Kidney (tissue), 14 donors: ENCODE data around the gene RABGGTA. TPM values are rescaled to one million over a fixed set of nuclear protein-coding genes. Genes with fewer than 3 reads are reported as not detected.

Source experiments
- DNase-seq, 5 donors: peaks; one replicate each; pipeline ENCODE4 v3.0.0-alpha.2; 2013 to 2020
- FAIRE-seq: peaks from 2 replicates; lab custom pipeline; 2012; peaks lifted over from hg19 to GRCh38; lab: Jason Lieb, UNC
- H3K27ac ChIP-seq, 2 donors: one replicate each; pipeline ENCODE4 v1.7.0; 2013; ENCODE audit warnings: low read depth in 2 of 2, low read length in 2 of 2, inconsistent platforms in 1 of 2
- H3K27me3 ChIP-seq: one replicate; pipeline ENCODE4 v1.7.1; 2013; ENCODE audit warnings: low read length, inconsistent platforms; ENCODE audit not compliant: control insufficient read depth, insufficient read depth
- H3K36me3 ChIP-seq, 3 donors: one replicate each; pipeline versions ENCODE4 v1.7.0 to v1.7.1; 2013; ENCODE audit warnings: low read length in 3 of 3, control low read depth in 1 of 3, inconsistent platforms in 1 of 3; ENCODE audit not compliant: insufficient read depth in 3 of 3, control insufficient read depth in 2 of 3
- H3K4me1 ChIP-seq, 3 donors: one replicate each; pipeline versions ENCODE4 v1.7.0 to v1.7.1; 2013; ENCODE audit warnings: low read length in 3 of 3, inconsistent platforms in 1 of 3, low read depth in 1 of 3; ENCODE audit not compliant: control insufficient read depth in 2 of 3, insufficient read depth in 2 of 3
- H3K4me3 ChIP-seq, 3 donors: one replicate each; pipeline versions ENCODE4 v1.7.0 to v1.8.1; 2013; ENCODE audit warnings: low read length in 3 of 3, control low read depth in 1 of 3, inconsistent platforms in 1 of 3
- H3K9ac ChIP-seq, 3 donors: one replicate each; pipeline versions ENCODE4 v1.7.0 to v1.7.1; 2013; ENCODE audit warnings: low read length in 3 of 3, control low read depth in 1 of 3, inconsistent platforms in 1 of 3
- H3K9me3 ChIP-seq, 3 donors: one replicate each; pipeline versions ENCODE4 v1.7.0 to v1.7.1; 2013; ENCODE audit warnings: low read length in 3 of 3, control low read depth in 1 of 3, inconsistent platforms in 1 of 3; ENCODE audit not compliant: control insufficient read depth in 2 of 3, insufficient read depth in 1 of 3
- CTCF ChIP-seq: IDR thresholded peaks from 3 replicates; pipeline ENCODE4 v1.5.1; 2012; ENCODE audit warnings: mild to moderate bottlenecking, moderate library complexity, borderline replicate concordance; ENCODE audit not compliant: insufficient read depth; ENCODE audit errors: extremely low read depth
- intact Hi-C: fragments of 100-400 bp; cut with DNase I; formaldehyde crosslinking; loops from one replicate; pipeline ENCODE4 v1.11.1; 2022
- polyA plus RNA-seq: library from polyadenylated mRNA; stranded (reverse); fragments of 350-450 nt; fragmentation: Illumina TruSeq; extraction: RNeasy Lipid Tissue Mini Kit (QIAGEN cat#74804); gene quantifications from one replicate; pipeline ENCODE4 v1.2.3, GENCODE V29; 2014; ENCODE audit warnings: low read depth, low replicate concordance; ENCODE audit not compliant: insufficient read depth
- total RNA-seq: library from RNA; stranded (reverse); fragmentation: NEBNext Ultra II Directional; extraction: Animal tissue kit (Norgen Biotek cat#: 25700); gene quantifications from one replicate; pipeline ENCODE4 v1.2.1, GENCODE V29; 2021
- donor health status: control.
- donor health status: control.
- donor health status: control.
- donor health status: control.
- donor health status: control.
- donor health status: DM: yes; HTN: yes; CAD: no.
- donor health status: Normal renal cell carcinoma (clear cell type).

The RABGGTA gene
- total and polyA plus RNA-seq, 2 donors from 2014 or later, result 25.8 to 33.9 TPM

DNA sequence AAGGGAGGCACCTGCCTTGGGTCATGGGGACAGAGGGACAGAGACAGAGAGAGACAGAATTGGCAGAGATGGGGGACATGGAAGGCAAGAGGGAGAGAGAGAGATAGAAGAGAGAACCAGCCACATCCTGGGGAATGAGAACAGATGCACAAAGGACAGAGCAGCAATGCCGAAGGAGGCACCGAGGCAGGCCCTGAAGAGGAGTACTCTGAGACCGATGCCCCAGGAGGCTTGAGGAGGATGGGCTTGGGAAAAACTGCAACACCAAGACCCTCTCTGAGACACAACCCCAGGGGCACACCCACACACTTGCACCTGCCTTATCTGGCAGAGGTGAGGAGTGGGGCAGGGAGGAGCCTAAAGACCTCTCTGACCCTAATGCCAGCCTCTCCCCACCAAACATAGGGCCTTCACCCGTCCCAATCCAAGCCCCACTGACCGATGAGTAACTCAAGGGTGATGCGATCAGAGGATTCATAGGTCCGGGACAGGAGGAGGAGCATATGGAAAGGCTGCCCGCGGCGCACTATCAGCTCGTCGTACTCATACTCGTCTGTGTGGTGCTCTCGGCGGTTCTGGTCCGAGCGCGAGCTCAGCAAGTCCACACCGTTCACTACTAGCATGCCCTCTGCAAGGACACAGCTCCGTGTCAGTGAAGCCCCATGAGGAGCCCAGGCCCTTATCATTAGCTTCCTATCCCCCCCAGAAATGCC, 10.0 kb downstream of the RABGGTA start:
- Histone ChIP-seq H3K4me3 (no peak overlapping the region), H3K4me1 (peaks cover 0 to 3% (median 0%) of the 10 kb centered on the region in 3 donors), H3K27me3 (no peaks in the 10 kb centered on the region), H3K9me3 (no peaks in the 10 kb centered on the region), H3K9ac (no peak overlapping the region), H3K36me3 (no peaks in the 10 kb centered on the region), H3K27ac (no peak overlapping the region)
- TF ChIP-seq CTCF, result no peak
- intact Hi-C loops, result no loop called here
- FAIRE-seq (no peak), DNase-seq (no peak)

GRCh38 chr14:24260780-24261157, 10.6 kb downstream of the RABGGTA start:
- Histone ChIP-seq H3K9ac (no peak overlapping the region), H3K36me3 (no peaks in the 10 kb centered on the region), H3K27me3 (no peaks in the 10 kb centered on the region), H3K4me1 (peaks cover 0 to 3% (median 0%) of the 10 kb centered on the region in 3 donors), H3K9me3 (no peaks in the 10 kb centered on the region), H3K27ac (no peak overlapping the region), H3K4me3 (no peak overlapping the region)
- no peak for TF ChIP-seq CTCF
- FAIRE-seq (no peak), DNase-seq (no peak)
- intact Hi-C loops, result no loop called here

DNA sequence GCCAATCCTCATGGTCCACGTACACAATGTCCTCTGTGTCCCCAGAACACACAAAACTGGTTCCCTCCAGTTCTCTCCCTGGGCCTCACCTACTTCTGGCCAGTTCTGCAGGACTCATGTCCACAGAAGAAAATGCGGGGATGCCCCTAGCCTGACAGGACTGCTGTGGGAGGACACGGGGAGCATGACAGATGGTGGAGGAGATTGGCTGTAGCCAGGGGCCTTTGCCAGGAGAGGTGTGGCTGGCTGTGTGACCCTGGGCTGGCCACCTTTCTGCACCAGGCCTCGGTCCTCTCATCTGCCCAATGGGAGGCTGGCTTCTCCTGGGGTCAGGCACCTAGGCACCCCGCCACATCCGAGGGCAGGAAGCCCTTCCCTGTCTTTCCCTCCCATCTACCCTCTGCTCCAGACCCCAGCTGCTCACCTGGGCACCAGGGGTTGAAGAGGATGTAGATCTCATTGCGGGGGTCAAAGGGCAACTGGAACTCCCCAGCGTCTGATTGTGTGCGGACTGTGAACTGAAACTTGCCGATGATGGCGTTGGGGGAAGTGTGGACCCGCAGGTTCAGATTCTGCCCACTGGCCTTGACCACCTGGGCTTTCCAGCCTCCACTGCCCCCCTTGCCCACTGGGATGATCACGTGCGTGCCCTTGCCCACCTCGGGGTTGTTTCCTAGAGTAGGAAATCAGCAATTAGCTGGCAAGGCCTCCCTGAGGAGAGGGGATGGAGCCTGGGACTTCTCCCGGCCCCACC, 11.2 kb downstream of the RABGGTA start:
- Histone ChIP-seq H3K27me3 (no peaks in the 10 kb centered on the region), H3K4me3 (no peak overlapping the region), H3K9me3 (no peaks in the 10 kb centered on the region), H3K9ac (no peak overlapping the region), H3K27ac (peak overlapping the region in 1 of 2 donors; percentile 18), H3K36me3 (peaks cover 0 to 1% (median 0%) of the 10 kb centered on the region in 3 donors), H3K4me1 (peaks cover 0 to 3% (median 0%) of the 10 kb centered on the region in 3 donors)
- FAIRE-seq (no peak), DNase-seq (peak in 1 of 5 donors; percentile 74)
- TF ChIP-seq CTCF, result no peak
- intact Hi-C loops, result no loop called here
